ENCODE results near the gene WDR41. TPM values are rescaled to one million over a fixed set of nuclear protein-coding genes. Genes with fewer than 3 reads are reported as not detected.
"Not testable (repeated sequence)": the region's sequence is repeated elsewhere in the genome, so short reads cannot be mapped to it uniquely, and the experiment has no call there.

The WDR41 gene
- total RNA-seq, 1 donor from 2014 or later: 45.4 TPM

DNA sequence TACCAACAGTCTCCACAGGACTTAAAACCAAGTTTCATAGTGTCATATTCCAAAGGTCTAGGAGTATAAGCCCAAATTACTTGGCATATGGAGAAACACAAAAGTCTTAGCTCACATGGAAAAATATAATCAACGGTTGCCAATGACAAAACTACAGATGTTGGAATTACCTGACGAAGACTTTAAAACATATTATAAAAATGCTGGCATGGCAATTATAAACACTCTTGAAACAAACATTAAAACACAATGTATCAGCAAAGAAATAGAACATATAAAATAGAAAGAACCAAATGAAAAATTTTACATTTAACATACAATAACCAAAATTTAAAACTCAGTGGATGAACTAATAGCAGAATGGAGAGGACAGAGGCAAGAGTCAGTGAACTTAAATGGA, 7.9 kb upstream of the WDR41 start:
- H3K4me3 ChIP-seq: no peak overlapping the region
- no peak overlapping the region for H3K27ac ChIP-seq
- no peak for DNase-seq (ENCODE audit: low spot score in 2 of 2)
- peaks cover 0 to 6% of the 10 kb centered on the region in 2 donors for H3K9me3 ChIP-seq
- no peaks in the 10 kb centered on the region for H3K27me3 ChIP-seq
- intact Hi-C loops (cut with DNase I): loop anchor here (10.0 kb wide), 3 partner anchors 285 to 795 kb away; partner anchors contain the start of genes AP3B1 and PDE8B
- TF ChIP-seq, protein P1, sequence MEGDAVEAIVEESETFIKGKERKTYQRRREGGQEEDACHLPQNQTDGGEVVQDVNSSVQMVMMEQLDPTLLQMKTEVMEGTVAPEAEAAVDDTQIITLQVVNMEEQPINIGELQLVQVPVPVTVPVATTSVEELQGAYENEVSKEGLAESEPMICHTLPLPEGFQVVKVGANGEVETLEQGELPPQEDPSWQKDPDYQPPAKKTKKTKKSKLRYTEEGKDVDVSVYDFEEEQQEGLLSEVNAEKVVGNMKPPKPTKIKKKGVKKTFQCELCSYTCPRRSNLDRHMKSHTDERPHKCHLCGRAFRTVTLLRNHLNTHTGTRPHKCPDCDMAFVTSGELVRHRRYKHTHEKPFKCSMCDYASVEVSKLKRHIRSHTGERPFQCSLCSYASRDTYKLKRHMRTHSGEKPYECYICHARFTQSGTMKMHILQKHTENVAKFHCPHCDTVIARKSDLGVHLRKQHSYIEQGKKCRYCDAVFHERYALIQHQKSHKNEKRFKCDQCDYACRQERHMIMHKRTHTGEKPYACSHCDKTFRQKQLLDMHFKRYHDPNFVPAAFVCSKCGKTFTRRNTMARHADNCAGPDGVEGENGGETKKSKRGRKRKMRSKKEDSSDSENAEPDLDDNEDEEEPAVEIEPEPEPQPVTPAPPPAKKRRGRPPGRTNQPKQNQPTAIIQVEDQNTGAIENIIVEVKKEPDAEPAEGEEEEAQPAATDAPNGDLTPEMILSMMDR (IDR thresholded peaks at IDR 0.05): no peak
- H3K4me1 ChIP-seq: no peaks in the 10 kb centered on the region
- H3K36me3 ChIP-seq: no peaks in the 10 kb centered on the region

DNA sequence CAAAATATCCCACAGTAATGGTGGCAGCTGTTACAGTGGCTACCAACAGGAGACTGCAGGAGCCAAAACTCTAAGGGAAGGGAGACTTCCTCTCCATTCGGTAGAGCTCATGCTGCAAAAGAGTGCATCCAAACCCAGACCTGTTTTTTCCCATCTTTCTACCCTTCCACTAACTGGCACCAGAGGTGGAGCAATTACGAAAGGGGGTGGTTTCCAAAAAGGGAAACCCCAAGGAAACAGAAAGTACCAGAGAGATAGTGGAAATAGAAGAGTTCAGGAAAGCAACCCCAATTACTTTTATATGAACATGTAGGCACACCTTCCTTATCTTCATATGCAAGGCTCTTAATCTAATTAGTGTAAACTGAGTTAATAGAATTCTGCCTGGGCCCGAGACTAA, 7.3 kb upstream of the WDR41 start:
- TF ChIP-seq, protein P1 (IDR thresholded peaks at IDR 0.05): no peak
- DNase-seq (ENCODE audit: low spot score in 2 of 2): no peak
- no peak overlapping the region for H3K27ac ChIP-seq
- no peak overlapping the region for H3K4me3 ChIP-seq
- H3K4me1 ChIP-seq: no peaks in the 10 kb centered on the region
- H3K36me3 ChIP-seq: no peaks in the 10 kb centered on the region
- peaks cover 0 to 6% of the 10 kb centered on the region in 2 donors for H3K9me3 ChIP-seq
- no peaks in the 10 kb centered on the region for H3K27me3 ChIP-seq
- intact Hi-C loops (cut with DNase I): loop anchor here (10.0 kb wide), 3 partner anchors 285 to 795 kb away; partner anchors contain the start of genes AP3B1 and PDE8B

DNA sequence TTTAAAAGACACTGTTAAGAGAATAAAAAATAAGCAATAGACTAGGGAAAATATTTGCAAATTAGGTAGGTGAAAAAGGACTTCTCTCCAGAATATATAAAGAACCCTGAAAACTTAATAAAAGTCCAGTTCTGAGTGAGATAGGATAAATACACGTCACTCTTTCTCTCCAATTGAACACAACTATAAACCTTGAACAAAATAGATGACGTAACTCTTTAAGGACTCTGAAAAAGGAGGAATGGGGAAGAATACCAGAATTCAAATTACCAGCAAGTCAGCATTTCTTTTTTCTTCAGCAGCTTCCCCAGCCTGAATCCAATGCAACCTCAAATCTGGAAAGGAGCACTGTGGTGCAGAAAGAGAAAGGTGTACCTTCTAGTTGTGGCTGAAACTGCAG, 6.8 kb upstream of the WDR41 start:
- no peak for DNase-seq (ENCODE audit: low spot score in 2 of 2)
- TF ChIP-seq, protein P1 (IDR thresholded peaks at IDR 0.05): no peak
- Histone ChIP-seq H3K27ac (no peak overlapping the region), H3K27me3 (no peaks in the 10 kb centered on the region), H3K4me1 (no peaks in the 10 kb centered on the region), H3K36me3 (no peaks in the 10 kb centered on the region), H3K4me3 (no peak overlapping the region), H3K9me3 (peaks cover 0 to 6% of the 10 kb centered on the region in 2 donors)
- intact Hi-C loops (cut with DNase I): loop anchor here (10.0 kb wide), 3 partner anchors 284 to 796 kb away; partner anchors contain the start of genes AP3B1 and PDE8B

DNA sequence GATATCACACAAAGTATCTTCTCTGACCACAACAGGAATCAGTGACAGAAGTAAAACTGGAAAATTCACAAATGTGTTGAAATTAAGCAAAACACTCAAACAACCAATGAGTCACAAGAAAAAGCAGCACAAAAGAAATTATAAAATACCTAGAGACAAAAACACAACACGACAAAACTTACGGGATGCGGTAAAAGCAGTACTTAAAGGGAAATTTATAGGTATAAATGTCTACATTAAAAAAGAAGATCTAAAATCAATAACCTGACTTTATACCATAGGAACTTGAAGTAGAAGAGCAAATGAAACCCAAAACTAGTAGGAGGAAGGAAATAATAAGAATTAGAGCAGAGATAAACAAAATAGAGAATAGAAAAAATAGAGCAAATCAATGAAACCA, 2.8 kb upstream of the WDR41 start:
- intact Hi-C loops (cut with DNase I): loop anchor here (5.0 to 10.0 kb wide), 5 partner anchors 58 to 800 kb away; partner anchors contain the start of genes AP3B1, PDE8B and TBCA
- H3K9me3 ChIP-seq: no peaks in the 10 kb centered on the region
- H3K36me3 ChIP-seq: no peaks in the 10 kb centered on the region
- no peak for DNase-seq (ENCODE audit: low spot score in 2 of 2)
- H3K27ac ChIP-seq: no peak overlapping the region
- H3K4me1 ChIP-seq: peaks cover 0 to 5% of the 10 kb centered on the region in 2 donors
- no peak overlapping the region for H3K4me3 ChIP-seq
- TF ChIP-seq, protein P1 (IDR thresholded peaks at IDR 0.05): no peak
- no peaks in the 10 kb centered on the region for H3K27me3 ChIP-seq

DNA sequence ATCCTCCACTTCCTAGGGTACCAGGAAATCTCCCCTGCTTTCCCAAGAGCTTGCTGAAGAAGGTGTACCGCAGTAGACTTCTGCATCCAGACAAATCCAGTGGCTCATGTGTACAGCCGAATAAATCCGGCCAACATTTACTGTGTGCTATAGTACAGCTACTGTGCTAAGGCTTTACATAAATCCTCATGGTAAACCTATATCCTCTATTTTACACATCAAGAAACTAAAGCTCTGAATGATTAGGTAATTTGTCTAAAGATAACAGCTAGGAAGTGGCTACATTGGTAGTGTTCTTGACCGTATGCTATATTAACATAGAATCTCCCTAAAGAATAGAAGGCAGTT, 511 bp upstream of the WDR41 start:
- intact Hi-C loops (cut with DNase I): loop anchor here (1.0 to 10.0 kb wide), 8 partner anchors 55 to 802 kb away; partner anchors contain the start of genes AP3B1, PDE8B, TBCA and ZBED3
- H3K4me1 ChIP-seq: peaks cover 0 to 13% of the 10 kb centered on the region in 2 donors
- H3K9me3 ChIP-seq: no peaks in the 10 kb centered on the region
- H3K4me3 ChIP-seq: peak overlapping the region; percentile 80 to 87
- TF ChIP-seq, protein P1 (IDR thresholded peaks at IDR 0.05): no peak
- no peaks in the 10 kb centered on the region for H3K27me3 ChIP-seq
- peak overlapping the region; percentile 95 to 97 for H3K27ac ChIP-seq
- DNase-seq (ENCODE audit: low spot score in 2 of 2): no peak
- H3K36me3 ChIP-seq: peaks cover 0 to 4% of the 10 kb centered on the region in 2 donors

DNA sequence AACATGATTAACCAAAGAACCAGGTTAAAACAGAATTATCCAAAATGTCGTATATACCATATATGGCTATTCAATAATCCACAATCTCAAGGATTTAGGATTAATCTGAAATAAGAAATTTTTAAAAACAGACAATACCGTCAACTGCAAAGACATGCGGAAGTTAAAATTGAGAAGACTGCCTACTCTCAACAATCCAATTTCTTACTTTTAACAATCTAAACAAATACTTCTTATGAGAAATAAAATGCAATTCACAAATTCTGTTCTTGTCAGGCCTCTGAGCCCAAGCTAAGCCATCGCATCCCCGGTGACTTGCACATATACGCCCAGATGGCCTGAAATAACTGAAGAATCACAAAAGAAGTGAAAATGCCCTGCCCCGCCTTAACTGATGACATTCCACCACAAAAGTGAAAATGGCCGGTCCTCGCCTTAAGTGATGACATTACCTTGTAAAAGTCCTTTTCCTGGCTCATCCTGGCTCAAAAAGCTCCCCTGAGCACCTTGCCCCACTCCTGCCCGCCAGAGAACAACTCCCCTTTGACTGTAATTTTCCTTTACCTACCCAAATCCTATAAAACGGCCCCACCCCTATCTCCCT, 1.3 kb downstream of the WDR41 start:
- not testable (repeated sequence) for H3K36me3 ChIP-seq; H3K27me3 ChIP-seq; H3K9me3 ChIP-seq; DNase-seq (ENCODE audit: low spot score in 2 of 2)
- intact Hi-C loops (cut with DNase I): loop anchor here (5.0 to 10.0 kb wide), 5 partner anchors 54 to 804 kb away; partner anchors contain the start of genes AP3B1, PDE8B and TBCA
- Histone ChIP-seq H3K4me1 (peaks cover 0 to 13% of the 10 kb centered on the region in 2 donors), H3K27ac (peak overlapping the region; percentile 95 to 97), H3K4me3 (peak overlapping the region; percentile 80 to 87)
